NOMO-1 (cell line): ENCODE results near the gene SMG6.

Source experiments
- DNase-seq, 2 experiments: peaks; one replicate each; lab custom pipeline; 2025; ENCODE audit not compliant: unreplicated experiment in 2 of 2; lab: John Stamatoyannopoulos, UW

The SMG6 gene

GRCh38 chr17:2064980-2065785, 238.4 kb downstream of the SMG6 start:
- peak; percentile 30 to 39 for DNase-seq

DNA sequence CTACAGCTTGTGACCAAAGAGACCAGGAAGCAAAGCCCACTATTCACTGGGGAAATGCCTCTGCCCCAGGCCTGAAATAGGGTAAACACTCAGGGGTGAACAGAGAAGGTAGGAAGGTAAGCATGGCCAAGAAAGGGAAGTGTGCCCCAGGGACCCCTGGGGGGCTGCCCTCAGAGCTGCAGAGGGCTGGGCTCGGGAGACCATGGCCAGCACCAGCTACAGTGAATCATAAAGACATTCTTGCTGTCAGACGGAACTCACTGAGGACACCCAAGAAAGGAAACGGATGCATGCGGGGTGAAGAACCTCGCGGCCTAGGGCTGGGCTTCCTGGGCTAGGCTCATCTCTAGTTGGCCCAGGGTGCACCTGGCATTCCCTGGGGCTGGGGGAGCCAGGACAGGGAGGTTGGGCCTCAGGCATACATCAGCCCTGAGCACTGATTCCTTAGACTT, 239.0 kb downstream of the SMG6 start:
- no peak for DNase-seq

DNA sequence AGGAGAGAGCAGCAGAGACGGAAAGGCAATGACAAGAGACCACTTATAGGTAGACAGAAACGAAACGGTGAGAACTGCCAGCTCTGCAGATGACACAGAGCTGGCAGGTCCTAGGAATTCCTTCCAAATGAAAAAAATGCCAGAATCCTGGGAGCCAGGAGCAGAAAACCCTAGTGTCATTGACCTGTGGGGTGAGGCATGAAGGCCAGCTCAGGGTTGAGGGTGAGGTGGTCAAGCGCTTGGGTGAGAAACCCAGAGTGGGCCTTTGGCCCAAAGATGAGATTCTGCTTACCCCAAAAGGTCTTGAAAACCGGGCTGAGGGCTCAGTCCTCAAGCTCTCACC, 239.5 kb downstream of the SMG6 start:
- DNase-seq, result no peak

DNA sequence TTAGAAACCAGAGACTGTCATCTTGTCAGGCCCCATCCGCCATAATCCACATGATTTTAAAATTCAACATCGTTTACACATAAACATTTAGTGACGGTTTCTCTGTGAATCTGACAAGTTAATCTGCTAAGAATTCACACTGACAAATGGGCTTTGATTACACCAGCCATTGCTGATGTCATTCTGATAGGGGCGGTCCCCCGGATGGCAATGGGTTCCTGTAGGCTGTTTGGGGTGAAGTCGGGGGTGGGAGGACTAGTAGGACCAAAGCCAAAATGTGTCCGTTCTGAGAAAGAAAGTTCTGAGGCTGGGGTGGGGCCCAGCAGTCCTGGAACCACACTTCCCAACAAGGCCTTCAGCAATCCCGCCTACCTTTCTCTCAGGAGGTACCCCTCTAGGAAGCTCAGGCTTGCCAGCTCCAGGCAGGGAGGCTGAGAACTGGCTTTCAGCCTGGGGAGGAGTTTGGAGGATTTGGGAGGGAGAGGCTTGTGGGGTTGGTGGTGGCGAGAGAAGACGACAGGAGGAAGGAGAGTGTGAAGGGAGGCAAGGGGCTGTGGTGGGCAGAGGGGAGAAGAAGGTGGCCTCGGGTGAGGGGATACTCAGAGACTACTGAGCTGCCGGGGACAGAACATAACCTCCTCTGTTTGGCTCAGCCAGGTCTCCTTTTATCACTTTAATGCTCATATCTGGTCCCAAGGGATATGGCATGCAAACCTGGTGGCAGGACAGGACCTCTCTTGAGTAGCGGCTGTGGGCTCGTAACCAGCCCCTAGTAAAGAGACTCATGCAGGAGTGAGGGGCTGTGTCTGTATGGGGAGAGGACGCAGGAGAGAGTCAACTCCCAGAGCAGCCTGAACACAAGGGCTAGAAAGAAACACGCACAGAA, 240.1 kb downstream of the SMG6 start:
- DNase-seq, result no peak

DNA sequence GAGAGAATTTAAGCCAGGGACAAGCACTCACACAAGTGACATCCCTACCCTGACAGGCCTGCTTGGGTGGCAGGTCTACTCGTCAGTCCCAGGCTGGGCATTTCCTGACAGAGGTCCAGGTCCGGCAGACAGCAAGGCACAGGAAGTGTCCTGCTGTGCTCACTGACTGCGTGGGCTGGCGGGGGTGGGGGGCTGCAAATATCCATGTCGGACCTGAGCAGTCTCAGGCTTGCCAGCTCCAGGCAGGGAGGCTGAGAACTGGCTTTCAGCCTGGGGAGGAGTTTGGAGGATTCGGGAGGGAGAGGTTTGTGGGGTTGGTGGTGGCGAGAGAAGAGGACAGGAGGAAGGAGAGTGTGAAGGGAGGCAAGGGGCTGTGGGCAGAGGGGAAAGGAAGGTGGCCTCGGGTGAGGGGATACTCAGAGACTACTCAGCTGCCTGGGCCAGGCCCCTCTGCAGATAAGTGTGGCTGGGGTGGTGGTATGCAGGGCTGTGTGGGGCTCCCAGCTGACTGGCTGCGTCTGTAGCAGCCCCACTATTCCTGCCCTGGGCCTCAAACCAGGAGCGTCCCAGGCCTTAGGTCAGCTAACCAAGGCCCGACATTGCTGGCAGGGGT, 240.9 kb downstream of the SMG6 start:
- DNase-seq, result no peak

GRCh38 chr17:2061441-2061958, 242.1 kb downstream of the SMG6 start:
- DNase-seq, result no peak

DNA sequence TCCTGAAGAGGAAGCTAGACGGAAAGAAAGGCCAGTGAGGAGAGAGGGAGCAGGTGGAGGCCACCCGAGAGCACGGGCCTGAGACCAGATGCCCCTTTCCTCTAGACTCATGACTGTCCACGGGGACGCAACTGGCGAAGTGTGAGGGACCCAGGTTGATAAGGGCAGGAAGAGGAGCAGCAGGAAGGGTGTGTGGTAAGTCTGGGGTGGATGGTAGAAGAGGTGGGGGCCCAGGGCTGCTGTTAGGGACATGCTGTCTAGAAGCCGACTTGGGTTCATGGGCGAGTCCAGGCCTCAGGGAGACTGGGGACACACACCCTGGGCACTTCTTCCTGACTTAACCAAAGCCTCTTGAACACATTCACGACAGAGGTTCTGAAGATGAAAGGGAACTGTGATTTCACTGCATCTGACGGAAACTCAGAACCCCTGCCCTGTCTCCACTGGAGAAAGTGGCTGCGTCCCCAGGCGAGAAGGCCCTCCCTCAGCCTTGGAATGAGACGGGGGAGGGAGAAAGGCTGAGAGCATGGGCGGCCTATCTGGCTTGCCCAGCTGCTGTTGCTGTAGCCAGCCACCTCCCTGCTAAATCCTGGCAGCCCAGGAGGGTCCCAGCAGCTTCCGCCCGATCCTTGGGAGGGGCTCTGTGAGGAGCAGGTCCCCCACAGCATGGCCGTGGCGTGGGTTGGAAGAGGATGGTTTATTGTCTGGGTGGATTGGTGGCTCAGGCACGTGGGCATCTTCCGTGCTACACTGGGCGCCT, 242.7 kb downstream of the SMG6 start:
- no peak for DNase-seq

GRCh38 chr17:2060385-2060658, 243.3 kb downstream of the SMG6 start:
- no peak for DNase-seq

DNA sequence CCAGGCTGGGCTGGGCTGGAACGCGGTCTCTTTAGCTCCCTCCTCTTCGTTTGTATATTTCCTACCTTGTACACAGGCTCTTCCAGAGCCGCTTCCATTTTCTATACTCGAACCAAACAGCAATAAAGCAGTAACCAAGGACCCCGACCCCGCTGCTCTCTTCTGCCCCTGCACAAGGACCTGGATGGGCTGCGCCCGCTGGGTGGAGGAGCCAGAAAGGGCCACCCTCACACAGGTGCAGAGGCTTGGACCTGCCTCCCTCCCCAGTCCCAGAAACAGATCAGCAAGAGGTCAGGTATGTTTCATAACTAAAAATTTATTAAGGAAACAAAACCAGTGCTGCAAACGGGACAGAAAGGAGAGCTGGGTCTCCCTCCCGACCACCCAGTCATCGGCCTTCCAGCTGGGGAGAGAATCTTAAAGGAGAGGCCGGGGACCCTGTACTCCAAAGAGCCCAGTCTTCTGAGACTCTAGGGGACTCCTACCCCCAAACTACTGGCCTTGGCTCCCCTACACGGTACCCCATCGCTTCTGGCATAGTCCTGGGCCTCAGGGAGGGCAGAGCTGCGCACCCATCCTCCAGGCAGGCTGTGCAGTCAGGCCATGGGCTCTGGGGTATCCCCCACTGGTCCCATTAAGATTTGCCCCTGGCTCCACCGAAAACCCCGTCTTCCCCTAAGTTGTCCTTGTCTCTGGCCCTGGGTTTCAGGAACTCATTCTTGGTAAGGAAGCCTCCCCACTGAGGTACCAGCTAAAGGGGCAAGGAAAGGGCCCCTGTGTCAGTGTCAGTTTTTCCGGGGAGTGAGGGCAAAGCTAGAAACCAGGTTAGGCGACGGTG, 243.8 kb downstream of the SMG6 start:
- DNase-seq, result no peak

- peak; percentile 73 to 82 for DNase-seq
These were observed 244.7 kb downstream of the SMG6 start for GRCh38 chr17:2058586-2059546.

DNA sequence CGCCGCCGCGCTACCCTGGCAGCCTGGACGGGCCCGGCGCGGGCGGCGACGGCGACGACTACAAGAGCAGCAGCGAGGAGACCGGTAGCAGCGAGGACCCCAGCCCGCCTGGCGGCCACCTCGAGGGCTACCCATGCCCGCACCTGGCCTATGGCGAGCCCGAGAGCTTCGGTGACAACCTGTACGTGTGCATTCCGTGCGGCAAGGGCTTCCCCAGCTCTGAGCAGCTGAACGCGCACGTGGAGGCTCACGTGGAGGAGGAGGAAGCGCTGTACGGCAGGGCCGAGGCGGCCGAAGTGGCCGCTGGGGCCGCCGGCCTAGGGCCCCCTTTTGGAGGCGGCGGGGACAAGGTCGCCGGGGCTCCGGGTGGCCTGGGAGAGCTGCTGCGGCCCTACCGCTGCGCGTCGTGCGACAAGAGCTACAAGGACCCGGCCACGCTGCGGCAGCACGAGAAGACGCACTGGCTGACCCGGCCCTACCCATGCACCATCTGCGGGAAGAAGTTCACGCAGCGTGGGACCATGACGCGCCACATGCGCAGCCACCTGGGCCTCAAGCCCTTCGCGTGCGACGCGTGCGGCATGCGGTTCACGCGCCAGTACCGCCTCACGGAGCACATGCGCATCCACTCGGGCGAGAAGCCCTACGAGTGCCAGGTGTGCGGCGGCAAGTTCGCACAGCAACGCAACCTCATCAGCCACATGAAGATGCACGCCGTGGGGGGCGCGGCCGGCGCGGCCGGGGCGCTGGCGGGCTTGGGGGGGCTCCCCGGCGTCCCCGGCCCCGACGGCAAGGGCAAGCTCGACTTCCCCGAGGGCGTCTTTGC, 245.6 kb downstream of the SMG6 start:
- no peak for DNase-seq

DNA sequence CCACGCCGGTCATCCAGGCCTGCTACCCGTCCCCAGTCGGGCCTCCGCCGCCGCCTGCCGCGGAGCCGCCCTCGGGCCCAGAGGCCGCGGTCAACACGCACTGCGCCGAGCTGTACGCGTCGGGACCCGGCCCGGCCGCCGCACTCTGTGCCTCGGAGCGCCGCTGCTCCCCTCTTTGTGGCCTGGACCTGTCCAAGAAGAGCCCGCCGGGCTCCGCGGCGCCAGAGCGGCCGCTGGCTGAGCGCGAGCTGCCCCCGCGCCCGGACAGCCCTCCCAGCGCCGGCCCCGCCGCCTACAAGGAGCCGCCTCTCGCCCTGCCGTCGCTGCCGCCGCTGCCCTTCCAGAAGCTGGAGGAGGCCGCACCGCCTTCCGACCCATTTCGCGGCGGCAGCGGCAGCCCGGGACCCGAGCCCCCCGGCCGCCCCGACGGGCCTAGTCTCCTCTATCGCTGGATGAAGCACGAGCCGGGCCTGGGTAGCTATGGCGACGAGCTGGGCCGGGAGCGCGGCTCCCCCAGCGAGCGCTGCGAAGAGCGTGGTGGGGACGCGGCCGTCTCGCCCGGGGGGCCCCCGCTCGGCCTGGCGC, 246.3 kb downstream of the SMG6 start:
- DNase-seq, result no peak

DNA sequence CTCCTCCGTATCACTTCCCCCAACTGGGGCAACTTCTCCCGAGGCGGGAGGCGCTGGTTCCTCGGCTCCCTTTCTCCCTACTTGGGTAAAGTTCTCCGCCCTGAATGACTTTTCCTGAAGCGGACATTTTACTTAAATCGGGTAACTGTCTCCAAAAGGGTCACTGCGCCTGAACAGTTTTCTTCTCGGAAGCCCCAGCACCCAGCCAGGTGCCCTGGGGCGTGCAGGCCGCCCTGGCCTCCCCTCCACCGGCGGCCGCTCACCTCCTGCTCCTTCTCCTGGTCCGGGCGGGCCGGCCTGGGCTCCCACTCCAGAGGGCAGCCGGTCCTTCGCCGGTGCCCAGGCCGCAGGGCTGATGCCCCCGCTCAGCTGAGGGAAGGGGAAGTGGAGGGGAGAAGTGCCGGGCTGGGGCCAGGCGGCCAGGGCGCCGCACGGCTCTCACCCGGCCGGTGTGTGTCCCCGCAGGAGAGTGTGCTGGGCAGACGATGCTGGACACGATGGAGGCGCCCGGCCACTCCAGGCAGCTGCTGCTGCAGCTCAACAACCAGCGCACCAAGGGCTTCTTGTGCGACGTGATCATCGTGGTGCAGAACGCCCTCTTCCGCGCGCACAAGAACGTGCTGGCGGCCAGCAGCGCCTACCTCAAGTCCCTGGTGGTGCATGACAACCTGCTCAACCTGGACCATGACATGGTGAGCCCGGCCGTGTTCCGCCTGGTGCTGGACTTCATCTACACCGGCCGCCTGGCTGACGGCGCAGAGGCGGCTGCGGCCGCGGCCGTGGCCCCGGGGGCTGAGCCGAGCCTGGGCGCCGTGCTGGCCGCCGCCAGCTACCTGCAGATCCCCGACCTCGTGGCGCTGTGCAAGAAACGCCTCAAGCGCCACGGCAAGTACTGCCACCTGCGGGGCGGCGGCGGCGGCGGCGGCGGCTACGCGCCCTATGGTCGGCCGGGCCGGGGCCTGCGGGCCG, 247.1 kb downstream of the SMG6 start:
- peak in 1 of 2 experiments; percentile 15 for DNase-seq

DNA sequence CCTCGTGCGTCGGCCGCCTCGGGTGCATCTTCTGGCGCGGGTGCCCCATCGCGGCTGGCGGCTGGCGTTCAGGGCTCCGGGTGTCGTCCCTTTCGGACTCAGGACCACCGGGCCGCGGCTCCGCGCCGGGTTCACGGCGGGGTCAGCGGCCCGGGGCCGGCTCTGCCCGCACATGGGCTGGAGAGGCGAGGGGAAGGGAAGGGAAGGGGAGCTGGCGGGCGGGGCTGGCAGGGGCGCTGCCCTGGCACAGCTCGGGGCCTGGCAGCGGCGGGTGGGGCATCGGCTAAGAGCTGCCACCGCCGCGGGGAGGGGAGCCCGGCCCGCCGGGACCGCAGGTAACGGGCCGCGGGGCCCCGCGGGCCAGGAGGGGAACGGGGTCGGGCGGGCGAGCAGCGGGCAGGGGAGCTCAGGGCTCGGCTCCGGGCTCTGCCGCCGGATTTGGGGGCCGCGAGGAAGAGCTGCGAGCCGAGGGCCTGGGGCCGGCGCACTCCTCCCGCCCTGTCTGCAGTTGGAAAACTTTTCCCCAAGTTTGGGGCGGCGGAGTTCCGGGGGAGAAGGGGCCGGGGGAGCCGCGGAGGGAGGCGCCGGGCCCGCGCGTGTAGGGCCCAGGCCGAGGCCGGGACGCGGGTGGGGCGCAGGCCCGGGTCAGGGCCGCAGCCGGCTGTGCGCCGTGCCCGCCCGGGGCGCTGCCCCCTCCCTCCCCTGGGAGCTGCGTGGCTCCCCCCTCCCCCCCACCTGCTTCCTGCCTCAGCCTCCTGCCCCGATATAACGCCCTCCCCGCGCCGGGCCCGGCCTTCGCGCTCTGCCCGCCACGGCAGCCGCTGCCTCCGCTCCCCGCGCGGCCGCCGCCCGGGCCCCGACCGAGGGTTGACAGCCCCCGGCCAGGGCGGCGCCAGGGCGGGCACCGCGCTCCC, 248.0 kb downstream of the SMG6 start:
- no peak for DNase-seq

DNA sequence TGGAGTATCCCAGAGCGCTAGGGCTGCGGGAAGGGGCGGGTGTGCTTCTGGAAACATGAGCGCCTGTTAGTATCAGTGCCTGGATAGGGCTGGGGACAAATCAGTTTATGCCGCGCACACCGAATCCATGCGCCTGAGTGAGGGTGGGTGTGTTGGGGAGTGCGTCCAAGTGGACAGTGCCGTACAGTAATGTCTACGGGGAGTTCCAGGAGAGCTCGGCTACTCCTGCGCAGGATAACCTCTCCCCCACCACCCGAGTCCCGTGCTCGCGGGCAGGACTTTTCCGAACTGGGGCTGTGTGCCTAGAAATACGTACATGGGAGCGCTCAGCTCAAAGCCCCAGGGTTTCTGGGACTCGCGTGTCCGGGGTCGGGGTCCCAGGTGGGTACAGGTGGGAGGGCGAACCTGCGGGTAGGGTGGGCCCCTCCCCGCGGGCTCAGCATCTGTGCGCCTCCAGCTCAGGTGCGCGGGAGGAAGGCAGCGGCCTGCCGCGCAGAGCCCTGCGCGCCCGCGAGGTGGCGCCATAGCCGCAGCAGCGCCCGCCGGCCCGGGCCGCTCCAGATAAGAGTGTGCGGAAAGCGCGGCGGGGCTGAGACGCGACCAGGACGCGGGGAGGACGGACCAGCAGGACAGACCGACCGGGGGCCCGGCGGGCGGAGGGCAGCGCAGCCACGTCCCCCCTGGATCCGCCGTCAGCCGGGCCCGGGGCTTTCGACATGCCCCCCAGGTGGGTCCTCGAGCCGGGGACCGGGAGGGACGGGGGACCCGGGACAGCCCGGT, 248.9 kb downstream of the SMG6 start, which contains the start of gene HIC1:
Gene HIC1, plus strand, starts transcription at position 592 of the 780 bp plus-strand sequence. CDS start 1,588 bp downstream, outside the sequence.
- peak; percentile 56 to 75 for DNase-seq
